GM12878 (cell line): ENCODE data around the gene PUS10. TPM values are rescaled to one million over a fixed set of nuclear protein-coding genes. Genes with fewer than 3 reads are reported as not detected.
A peak's percentile ranks its signal among the peaks of the same experiment; 100 is the strongest.
"Not testable (repeated sequence)": the region's sequence is repeated elsewhere in the genome, so short reads cannot be mapped to it uniquely, and the experiment has no call there.

ENCODE experiments used
- ATAC-seq: fragments of 200-7000 bp; cut with Tn5 transposase; 3 replicates; pipeline ENCODE4 v1.9.1; 2020; ENCODE audit warnings: mild to moderate bottlenecking, moderate library complexity
- BruUV-seq: library from RNA; stranded (reverse); fragments of 400-500 nt; replicated peaks from 2 replicates; lab custom pipeline; 2021; lab: Mats Ljungman, UMichigan
- CTCF ChIA-PET: fragments of 300-600 bp; sonication (Branson Sonifier 250); formaldehyde crosslinking; extraction: SDS; loops from one replicate; lab custom pipeline; 2021; ENCODE audit warnings: inconsistent platforms; lab: Yijun Ruan, JAX
- POLR2A ChIA-PET: fragments of 350-600 bp; formaldehyde crosslinking; extraction: SDS; loops from one replicate; lab custom pipeline; 2021; ENCODE audit warnings: inconsistent platforms; lab: Charles Lee
- RAD21 ChIA-PET: fragments of 300-600 bp; sonication (Branson Sonifier 250); formaldehyde crosslinking; loops from one replicate; lab custom pipeline; 2023; ENCODE audit warnings: antibody characterized with exemption; ENCODE audit not compliant: unreplicated experiment; lab: Charles Lee
- SMC1A ChIA-PET: fragments of 300-600 bp; sonication (Branson Sonifier 250); formaldehyde crosslinking; loops from one replicate; lab custom pipeline; 2023; ENCODE audit not compliant: unreplicated experiment, uncharacterized antibody; lab: Charles Lee
- DNase-seq: peaks from one replicate; pipeline ENCODE4 v3.0.0-alpha.2; 2011; ENCODE audit warnings: low read depth, low spot score
- FAIRE-seq: peaks from 3 replicates; lab custom pipeline; 2011; peaks lifted over from hg19 to GRCh38; lab: Jason Lieb, UNC
- H2AFZ ChIP-seq: 2 replicates; pipeline ENCODE4 v1.6.0; 2011; ENCODE audit warnings: low read depth, low read length, control low read depth; ENCODE audit not compliant: control insufficient read depth
- H3K27ac ChIP-seq: 2 replicates; pipeline ENCODE4 v1.5.1; 2011; ENCODE audit warnings: control low read depth; ENCODE audit not compliant: control insufficient read depth, insufficient read depth
- H3K27me3 ChIP-seq, 2 experiments: replicated peaks in 1 of 2; 2 replicates each; pipeline versions ENCODE4 v1.6.0 to v1.6.1; 2011; ENCODE audit warnings: low read length in 1 of 2; ENCODE audit not compliant: control insufficient read depth in 2 of 2, insufficient read depth in 2 of 2
- H3K36me3 ChIP-seq, 2 experiments: 2 replicates each; pipeline ENCODE4 v1.5.1; 2011; ENCODE audit warnings: low read length in 1 of 2; ENCODE audit not compliant: control insufficient read depth in 2 of 2, insufficient read depth in 2 of 2
- H3K4me1 ChIP-seq: 2 replicates; pipeline ENCODE4 v1.6.1; 2011; ENCODE audit warnings: mild to moderate bottlenecking, low read length, moderate library complexity, mixed read lengths; ENCODE audit not compliant: control insufficient read depth, insufficient read depth
- H3K4me2 ChIP-seq: 2 replicates; pipeline ENCODE4 v1.6.0; 2011; ENCODE audit warnings: control low read depth; ENCODE audit not compliant: control insufficient read depth, insufficient read depth
- H3K4me3 ChIP-seq: fragments of 200-600 bp; sonication (generic); 2 replicates; pipeline ENCODE4 v1.5.1; 2016
- H3K79me2 ChIP-seq: 2 replicates; pipeline ENCODE4 v1.6.0; 2011; ENCODE audit warnings: low read length; ENCODE audit not compliant: control insufficient read depth, insufficient read depth
- H3K9ac ChIP-seq: 2 replicates; pipeline ENCODE4 v1.8.0; 2011; ENCODE audit warnings: low read length, control low read depth, mixed read lengths; ENCODE audit not compliant: control insufficient read depth, insufficient read depth
- H3K9me3 ChIP-seq: replicated peaks from 3 replicates; pipeline ENCODE4 v1.5.1; 2011; ENCODE audit warnings: mild to moderate bottlenecking, low read length; ENCODE audit not compliant: control insufficient read depth, insufficient read depth
- H4K20me1 ChIP-seq: 2 replicates; pipeline ENCODE4 v1.6.0; 2011; ENCODE audit not compliant: control insufficient read depth, insufficient read depth
- BMI1 ChIP-seq: fragments of 450-650 bp; IDR thresholded peaks from 2 replicates; pipeline ENCODE4 v1.6.1; 2016; ENCODE audit warnings: mild to moderate bottlenecking, moderate library complexity, borderline replicate concordance
- RAD21 ChIP-seq: IDR thresholded peaks from 2 replicates; pipeline ENCODE4 v1.6.1; 2011; ENCODE audit warnings: mild to moderate bottlenecking, low read depth, low read length, moderate library complexity; ENCODE audit not compliant: insufficient read depth
- SMAD5 ChIP-seq: IDR thresholded peaks from 2 replicates; pipeline ENCODE4 v1.6.1; 2016; ENCODE audit warnings: antibody characterized with exemption, low read depth
- ZNF274 ChIP-seq: IDR thresholded peaks from one replicate; pipeline ENCODE4 v1.8.0; 2011; ENCODE audit not compliant: insufficient read length, insufficient read depth
- WGBS: methylation state at CpG from one replicate; pipeline ENCODE4 v1.1.6; 2016; ENCODE audit warnings: low lambda C conversion rate; ENCODE audit not compliant: insufficient replicate concordance, insufficient coverage; ENCODE audit errors: missing lambda C conversion rate; 5-methylcytosine and 5-hydroxymethylcytosine counted together
- in situ Hi-C: fragments of 300-500 bp; cut with MboI; formaldehyde crosslinking; loops from 9 replicates; pipeline ENCODE4 v1.14.3; 2018; ENCODE audit warnings: mixed read lengths
- intact Hi-C: fragments of 100-400 bp; cut with micrococcal nuclease; formaldehyde crosslinking; loops from one replicate; pipeline ENCODE4 v1.14.2; 2022; ENCODE audit not compliant: unreplicated experiment
- polyA plus RNA-seq, 11 experiments: library from polyadenylated mRNA; depleted of rRNA in 4 of 11; unstranded in 6 of 11; stranded (reverse) in 5 of 11; fragments of >200 nt; fragmentation: Nextera tagmentation in 4 of 11; fragmentation: Illumina TruSeq in 1 of 11; extraction: Ambion mirVana in 4 of 11; extraction: Trizol in 1 of 11; gene quantifications; 1 replicate in 1 of 11; 2 replicates in 10 of 11; pipeline versions ENCODE4 v1.2.1 to v1.2.3, GENCODE V29; 2011 to 2016; ENCODE audit warnings: inconsistent platforms in 2 of 11, missing spikeins in 2 of 11, low read depth in 1 of 11
- total RNA-seq, 4 experiments: library from RNA; depleted of rRNA in 3 of 4; stranded (reverse); fragments of >200 nt in 3 of 4; fragmentation: Illumina TruSeq in 1 of 4; extraction: Trizol in 1 of 4; gene quantifications; 2 replicates each; pipeline versions ENCODE4 v1.2.1 to v1.2.3, GENCODE V29; 2013 to 2021
- TF ChIP-seq, protein P1 (sequence below): fragments of 450-650 bp; formaldehyde crosslinking; IDR thresholded peaks from 2 replicates; pipeline ENCODE4 v1.5.0; 2022; ENCODE audit warnings: mild to moderate bottlenecking, missing genetic modification characterization
- TF ChIP-seq, protein P2 (sequence below): fragments of 450-650 bp; IDR thresholded peaks from 2 replicates; pipeline ENCODE4 v1.6.1; 2018; ENCODE audit warnings: mild to moderate bottlenecking, low read depth, moderate library complexity; ENCODE audit not compliant: partially characterized antibody

Gene PUS10
- total and polyA plus RNA-seq, 10 of the 15 experiments (the other 5 are each of a cell fraction or from before 2014, with no cell fraction given) = 9.1 to 17.0 (median 13.0) TPM

DNA sequence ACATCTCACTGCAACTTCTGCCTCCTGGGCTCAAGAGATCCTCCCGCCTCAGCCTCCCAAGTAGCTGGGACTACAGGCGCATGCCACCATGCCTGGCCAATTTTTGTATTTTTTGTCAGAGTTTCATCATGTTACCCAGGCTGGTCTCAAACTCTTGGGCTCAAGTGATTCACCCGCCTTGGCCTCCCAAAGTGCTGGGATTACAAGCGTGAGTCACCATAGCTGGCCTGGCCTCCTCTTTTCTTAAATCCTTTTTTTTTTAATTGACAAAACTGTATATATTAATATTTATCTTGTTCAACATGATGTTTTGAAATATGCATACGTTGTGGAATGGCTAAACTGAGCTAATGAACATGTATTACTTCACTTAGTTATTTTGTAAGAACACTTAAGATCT is 86.0 kb downstream of the PUS10 start:
- H3K27ac ChIP-seq, in situ Hi-C loops, H3K27me3 ChIP-seq, H3K79me2 ChIP-seq, H3K36me3 ChIP-seq, H3K9ac ChIP-seq, H3K4me3 ChIP-seq, RAD21 ChIA-PET, H3K4me1 ChIP-seq, FAIRE-seq, intact Hi-C loops: not testable (repeated sequence)
- SMC1A ChIA-PET = interaction anchor here (1.3 kb wide), 1 partner anchor 21 kb away, joined by 3 read pairs; no protein-coding TSS in a partner anchor
- 82% methylated on average over 5 of the region's 5 CpGs for WGBS
- TF ChIP-seq SMAD5 = 0 out of 2 replicates have a peak, but pooled peaks have one; percentile 15
- TF ChIP-seq, all 136 proteins: peak for 1; not testable (repeated sequence) for 135
- H2AFZ ChIP-seq, H3K9me3 ChIP-seq, POLR2A ChIA-PET, DNase-seq, H4K20me1 ChIP-seq, BruUV-seq, H3K4me2 ChIP-seq, ATAC-seq: not testable (repeated sequence)
- CTCF ChIA-PET = interaction anchor here (1.0 to 1.4 kb wide), 2 partner anchors 9 to 10 kb away, joined by 5 to 6 read pairs; no protein-coding TSS in a partner anchor

DNA sequence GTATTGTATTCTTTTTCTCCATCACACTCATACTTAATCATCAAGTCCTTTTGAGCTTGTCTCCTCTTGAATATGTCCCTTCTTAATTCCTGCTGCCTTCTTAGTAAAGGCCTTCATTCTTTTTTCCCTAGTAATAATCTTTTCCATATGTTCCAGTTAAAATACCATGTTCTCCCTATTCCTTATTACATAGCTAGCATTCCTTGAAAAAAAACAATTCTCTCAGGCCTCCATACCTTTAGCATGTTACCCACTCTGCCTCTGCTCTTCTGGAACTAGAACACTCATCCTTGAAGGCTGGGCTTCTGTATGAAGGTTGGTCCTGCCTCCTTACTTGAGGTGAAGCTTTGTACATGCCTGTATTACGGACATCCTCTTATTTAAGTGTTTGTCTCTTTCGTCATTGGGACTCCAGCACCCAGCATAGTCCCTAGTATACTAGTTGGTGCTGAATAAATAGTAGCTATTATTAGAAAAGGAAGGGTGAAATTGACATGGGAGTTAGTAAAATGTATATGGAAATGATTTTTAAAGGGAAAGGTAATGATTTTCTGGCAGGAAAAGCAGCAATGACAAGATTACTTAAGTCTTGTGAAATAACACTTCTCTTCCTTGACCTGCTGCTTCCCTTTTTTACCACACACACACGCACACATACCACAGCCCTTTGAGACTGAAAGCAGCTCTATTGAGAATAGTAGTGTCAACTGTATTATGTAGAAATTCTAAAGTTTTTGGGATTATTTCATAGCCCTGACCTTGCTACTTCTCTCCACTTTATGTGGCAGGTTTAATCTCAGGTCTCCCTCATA is 91.1 kb downstream of the PUS10 start:
- H3K9ac ChIP-seq = no peak overlapping the region
- CTCF ChIA-PET = interaction anchor here (0.7 to 1.0 kb wide), 3 partner anchors 11 to 218 kb away, joined by 3 to 4 read pairs (median 4); no protein-coding TSS in a partner anchor

More for the DNA sequence above, 91.1 kb downstream of the PUS10 start:
- no peak for FAIRE-seq
- in situ Hi-C loops (no loop called here), intact Hi-C loops (no loop called here)
- H3K9me3 ChIP-seq = peaks cover 7% of the 10 kb centered on the region
- H3K4me2 ChIP-seq = no peak overlapping the region
- no peaks in the 10 kb centered on the region for H3K4me1 ChIP-seq
- no peak overlapping the region for H3K27ac ChIP-seq
- H3K36me3 ChIP-seq = peaks cover 12 to 35% of the 10 kb centered on the region in 2 experiments
- no peak overlapping the region for H2AFZ ChIP-seq
- no peaks in the 10 kb centered on the region for H3K27me3 ChIP-seq
- no peak overlapping the region for H3K4me3 ChIP-seq
- no peaks in the 10 kb centered on the region for H3K79me2 ChIP-seq
- SMC1A ChIA-PET = interaction anchor here (0.6 to 1.9 kb wide), 10 partner anchors 11 to 121 kb away, joined by 3 to 6 read pairs (median 4); no protein-coding TSS in a partner anchor
- 80% methylated on average over 3 of the region's 3 CpGs for WGBS
- BruUV-seq = no TSS peak
- no peak for TF ChIP-seq RAD21
- TF ChIP-seq, protein P1, sequence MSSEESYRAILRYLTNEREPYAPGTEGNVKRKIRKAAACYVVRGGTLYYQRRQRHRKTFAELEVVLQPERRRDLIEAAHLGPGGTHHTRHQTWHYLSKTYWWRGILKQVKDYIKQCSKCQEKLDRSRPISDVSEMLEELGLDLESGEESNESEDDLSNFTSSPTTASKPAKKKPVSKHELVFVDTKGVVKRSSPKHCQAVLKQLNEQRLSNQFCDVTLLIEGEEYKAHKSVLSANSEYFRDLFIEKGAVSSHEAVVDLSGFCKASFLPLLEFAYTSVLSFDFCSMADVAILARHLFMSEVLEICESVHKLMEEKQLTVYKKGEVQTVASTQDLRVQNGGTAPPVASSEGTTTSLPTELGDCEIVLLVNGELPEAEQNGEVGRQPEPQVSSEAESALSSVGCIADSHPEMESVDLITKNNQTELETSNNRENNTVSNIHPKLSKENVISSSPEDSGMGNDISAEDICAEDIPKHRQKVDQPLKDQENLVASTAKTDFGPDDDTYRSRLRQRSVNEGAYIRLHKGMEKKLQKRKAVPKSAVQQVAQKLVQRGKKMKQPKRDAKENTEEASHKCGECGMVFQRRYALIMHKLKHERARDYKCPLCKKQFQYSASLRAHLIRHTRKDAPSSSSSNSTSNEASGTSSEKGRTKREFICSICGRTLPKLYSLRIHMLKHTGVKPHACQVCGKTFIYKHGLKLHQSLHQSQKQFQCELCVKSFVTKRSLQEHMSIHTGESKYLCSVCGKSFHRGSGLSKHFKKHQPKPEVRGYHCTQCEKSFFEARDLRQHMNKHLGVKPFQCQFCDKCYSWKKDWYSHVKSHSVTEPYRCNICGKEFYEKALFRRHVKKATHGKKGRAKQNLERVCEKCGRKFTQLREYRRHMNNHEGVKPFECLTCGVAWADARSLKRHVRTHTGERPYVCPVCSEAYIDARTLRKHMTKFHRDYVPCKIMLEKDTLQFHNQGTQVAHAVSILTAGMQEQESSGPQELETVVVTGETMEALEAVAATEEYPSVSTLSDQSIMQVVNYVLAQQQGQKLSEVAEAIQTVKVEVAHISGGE = no peak
- TF ChIP-seq BMI1 = no peak
- TF ChIP-seq ZNF274 = no peak
- TF ChIP-seq, protein P2, sequence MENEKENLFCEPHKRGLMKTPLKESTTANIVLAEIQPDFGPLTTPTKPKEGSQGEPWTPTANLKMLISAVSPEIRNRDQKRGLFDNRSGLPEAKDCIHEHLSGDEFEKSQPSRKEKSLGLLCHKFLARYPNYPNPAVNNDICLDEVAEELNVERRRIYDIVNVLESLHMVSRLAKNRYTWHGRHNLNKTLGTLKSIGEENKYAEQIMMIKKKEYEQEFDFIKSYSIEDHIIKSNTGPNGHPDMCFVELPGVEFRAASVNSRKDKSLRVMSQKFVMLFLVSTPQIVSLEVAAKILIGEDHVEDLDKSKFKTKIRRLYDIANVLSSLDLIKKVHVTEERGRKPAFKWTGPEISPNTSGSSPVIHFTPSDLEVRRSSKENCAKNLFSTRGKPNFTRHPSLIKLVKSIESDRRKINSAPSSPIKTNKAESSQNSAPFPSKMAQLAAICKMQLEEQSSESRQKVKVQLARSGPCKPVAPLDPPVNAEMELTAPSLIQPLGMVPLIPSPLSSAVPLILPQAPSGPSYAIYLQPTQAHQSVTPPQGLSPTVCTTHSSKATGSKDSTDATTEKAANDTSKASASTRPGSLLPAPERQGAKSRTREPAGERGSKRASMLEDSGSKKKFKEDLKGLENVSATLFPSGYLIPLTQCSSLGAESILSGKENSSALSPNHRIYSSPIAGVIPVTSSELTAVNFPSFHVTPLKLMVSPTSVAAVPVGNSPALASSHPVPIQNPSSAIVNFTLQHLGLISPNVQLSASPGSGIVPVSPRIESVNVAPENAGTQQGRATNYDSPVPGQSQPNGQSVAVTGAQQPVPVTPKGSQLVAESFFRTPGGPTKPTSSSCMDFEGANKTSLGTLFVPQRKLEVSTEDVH = no peak
- TF ChIP-seq, all 136 proteins: peak for 0
- ATAC-seq = no peak
- RAD21 ChIA-PET = interaction anchor here (1.2 to 1.3 kb wide), 2 partner anchors 65 to 72 kb away, joined by 3 to 4 read pairs; no protein-coding TSS in a partner anchor
- DNase-seq = no peak
- no peaks in the 10 kb centered on the region for H4K20me1 ChIP-seq
- POLR2A ChIA-PET = interaction anchor here (1.0 kb wide), 1 partner anchor 26 kb away, joined by 3 read pairs; no protein-coding TSS in a partner anchor
